ENCODE data around the gene PLBD2.

DNA sequence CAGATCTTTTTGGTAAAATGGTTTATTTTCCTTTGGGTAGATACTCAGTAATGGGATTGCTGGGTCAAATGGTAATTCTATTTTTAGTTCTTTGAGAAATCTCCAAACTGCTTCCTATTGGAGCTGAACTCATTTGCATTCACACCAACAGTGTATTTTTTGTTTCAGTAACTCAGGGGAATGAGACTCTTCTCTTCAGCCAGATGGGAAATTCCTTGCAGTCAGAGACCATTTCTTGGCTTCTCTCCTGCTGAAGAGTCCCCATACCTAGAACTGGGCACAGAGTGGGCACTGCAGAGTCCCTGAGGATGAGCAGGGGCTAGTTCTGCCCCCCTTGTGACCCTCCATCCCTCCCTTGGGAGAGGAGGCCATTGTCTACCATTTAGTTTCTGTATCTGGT, 74.6 kb downstream of the PLBD2 start:
- TF ChIP-seq, protein P1, sequence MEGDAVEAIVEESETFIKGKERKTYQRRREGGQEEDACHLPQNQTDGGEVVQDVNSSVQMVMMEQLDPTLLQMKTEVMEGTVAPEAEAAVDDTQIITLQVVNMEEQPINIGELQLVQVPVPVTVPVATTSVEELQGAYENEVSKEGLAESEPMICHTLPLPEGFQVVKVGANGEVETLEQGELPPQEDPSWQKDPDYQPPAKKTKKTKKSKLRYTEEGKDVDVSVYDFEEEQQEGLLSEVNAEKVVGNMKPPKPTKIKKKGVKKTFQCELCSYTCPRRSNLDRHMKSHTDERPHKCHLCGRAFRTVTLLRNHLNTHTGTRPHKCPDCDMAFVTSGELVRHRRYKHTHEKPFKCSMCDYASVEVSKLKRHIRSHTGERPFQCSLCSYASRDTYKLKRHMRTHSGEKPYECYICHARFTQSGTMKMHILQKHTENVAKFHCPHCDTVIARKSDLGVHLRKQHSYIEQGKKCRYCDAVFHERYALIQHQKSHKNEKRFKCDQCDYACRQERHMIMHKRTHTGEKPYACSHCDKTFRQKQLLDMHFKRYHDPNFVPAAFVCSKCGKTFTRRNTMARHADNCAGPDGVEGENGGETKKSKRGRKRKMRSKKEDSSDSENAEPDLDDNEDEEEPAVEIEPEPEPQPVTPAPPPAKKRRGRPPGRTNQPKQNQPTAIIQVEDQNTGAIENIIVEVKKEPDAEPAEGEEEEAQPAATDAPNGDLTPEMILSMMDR (IDR thresholded peaks at IDR 0.05): no peak
- TF ChIP-seq POLR2A (IDR thresholded peaks at IDR 0.05): no peak
